HG02870 (cell line): ENCODE measurements around the gene NBR1.
"Not testable (repeated sequence)": the region's sequence is repeated elsewhere in the genome, so short reads cannot be mapped to it uniquely, and the experiment has no call there.

Experiments
- ATAC-seq: cut with Tn5 transposase; IDR thresholded peaks from one replicate; pipeline ENCODE4 v1.9.1; 2021; ENCODE audit warnings: mild to moderate bottlenecking, moderate library complexity; ENCODE audit not compliant: unreplicated experiment

Gene NBR1

GRCh38 chr17:43170766-43171585, at the start of gene NBR1:
NBR1 (plus strand) TSS chr17:43171214; CDS start chr17:43175800, 4,586 bp downstream.
- peak; percentile 76 for ATAC-seq

- peak; percentile 94 for ATAC-seq
Observed at GRCh38 chr17:43125133-43125966, 45.7 kb upstream of the NBR1 start, which contains the start of gene BRCA1. BRCA1 (minus strand) TSS chr17:43125364; CDS start chr17:43124096, 1,268 bp downstream.

DNA sequence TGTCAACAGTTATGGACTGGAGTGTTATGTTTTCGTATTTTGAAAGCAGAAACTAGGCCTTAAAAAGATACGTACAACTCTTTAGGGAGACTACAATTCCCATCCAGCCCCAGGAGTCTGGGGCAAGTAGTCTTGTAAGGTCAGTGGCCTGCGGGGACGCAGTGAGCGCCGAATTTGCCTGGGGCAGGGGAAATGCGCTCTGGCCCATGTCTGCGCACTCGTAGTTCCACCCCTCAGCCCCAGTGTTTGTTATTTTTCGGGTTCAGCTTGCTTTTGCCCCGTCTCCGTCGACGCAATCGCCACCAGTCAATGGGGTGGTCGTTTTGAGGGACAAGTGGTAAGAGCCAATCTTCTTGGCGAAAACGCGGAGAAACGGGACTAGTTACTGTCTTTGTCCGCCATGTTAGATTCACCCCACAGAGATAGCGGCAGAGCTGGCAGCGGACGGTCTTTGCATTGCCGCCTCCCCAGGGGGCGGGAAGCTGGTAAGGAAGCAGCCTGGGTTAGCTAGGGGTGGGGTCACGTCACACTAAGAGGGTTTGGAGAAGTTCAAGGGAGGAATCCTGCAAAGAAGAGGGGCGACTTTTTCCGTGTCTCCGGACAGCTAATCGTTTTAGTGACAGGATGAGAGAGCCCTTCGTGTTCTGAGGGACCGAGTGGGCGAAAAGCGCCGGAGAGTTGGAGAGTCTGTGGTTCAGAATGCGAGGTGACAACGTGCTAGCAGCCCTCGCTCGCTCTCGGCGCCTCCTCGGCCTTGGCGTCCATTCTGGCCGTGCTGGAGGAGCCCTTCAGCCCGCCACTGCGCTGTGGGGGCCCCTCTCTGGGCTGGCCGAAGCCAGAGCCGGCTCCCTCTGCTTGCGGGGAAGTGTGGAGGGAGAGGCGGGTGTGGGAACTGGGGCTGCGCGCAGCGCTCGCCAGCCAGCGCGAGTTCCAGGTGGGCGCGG, 44.8 kb upstream of the NBR1 start:
- ATAC-seq = no peak

GRCh38 chr17:43126911-43127290, 44.1 kb upstream of the NBR1 start:
- no peak for ATAC-seq

- ATAC-seq = not testable (repeated sequence)
Observed at GRCh38 chr17:43127333-43127876, 43.6 kb upstream of the NBR1 start.

DNA sequence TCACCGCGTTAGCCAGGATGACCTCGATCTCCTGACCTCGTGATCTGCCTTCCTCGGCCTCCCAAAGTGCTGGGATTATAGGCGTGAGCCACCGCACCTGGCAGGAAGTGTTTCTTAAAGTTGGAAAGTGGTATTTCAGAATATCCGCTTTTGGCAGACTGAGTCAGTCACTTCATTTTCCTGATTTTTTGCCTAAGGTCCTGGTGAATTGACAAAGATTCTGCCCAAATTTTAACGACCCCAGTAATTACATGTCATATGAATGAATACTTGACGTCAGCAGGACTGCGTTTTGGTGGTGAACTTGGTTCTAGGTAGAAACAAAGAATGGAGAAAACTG, 41.4 kb upstream of the NBR1 start:
- ATAC-seq = no peak

- ATAC-seq = no peak
Observed at GRCh38 chr17:43132117-43132516, 38.9 kb upstream of the NBR1 start.

DNA sequence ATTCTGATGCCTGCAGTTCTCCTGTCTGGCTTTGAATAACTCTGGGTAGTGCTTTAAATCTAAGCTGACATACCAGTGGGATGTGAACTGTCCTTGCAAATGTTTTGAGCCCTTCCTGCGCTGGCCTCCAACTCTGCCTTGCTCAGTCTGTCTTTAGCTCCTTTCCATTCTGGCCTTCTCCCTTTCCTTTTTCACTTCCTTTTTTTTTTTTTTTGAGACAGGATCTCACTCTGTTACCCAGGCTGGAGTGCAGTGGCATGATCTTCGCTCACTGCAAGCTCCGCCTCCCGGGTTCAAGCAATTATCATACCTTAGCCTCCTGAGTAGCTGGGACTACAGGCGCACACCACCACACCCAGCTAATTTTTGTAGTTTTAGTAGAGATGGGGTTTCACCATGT, 37.6 kb upstream of the NBR1 start:
- ATAC-seq = not testable (repeated sequence)

GRCh38 chr17:43134774-43135453, 36.1 kb upstream of the NBR1 start:
- ATAC-seq = no peak

DNA sequence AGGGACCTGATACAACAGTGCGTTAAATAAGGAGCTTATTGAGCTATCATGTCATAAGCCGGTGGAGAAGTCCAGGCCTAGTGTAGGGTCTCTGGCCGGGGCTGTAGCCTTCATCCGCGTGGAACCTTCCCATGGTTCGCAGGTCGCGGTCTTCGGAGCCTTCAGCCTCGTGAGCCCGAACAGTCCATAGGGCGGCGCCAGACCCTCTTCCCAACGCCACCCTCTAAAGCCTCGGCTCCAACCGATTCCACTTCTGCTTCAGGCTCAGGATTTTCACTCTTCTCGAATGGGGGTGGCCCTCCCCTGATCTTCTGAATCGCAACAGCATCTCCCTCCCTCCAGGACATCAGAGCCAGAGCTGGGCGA, 35.6 kb upstream of the NBR1 start:
- no peak for ATAC-seq

DNA sequence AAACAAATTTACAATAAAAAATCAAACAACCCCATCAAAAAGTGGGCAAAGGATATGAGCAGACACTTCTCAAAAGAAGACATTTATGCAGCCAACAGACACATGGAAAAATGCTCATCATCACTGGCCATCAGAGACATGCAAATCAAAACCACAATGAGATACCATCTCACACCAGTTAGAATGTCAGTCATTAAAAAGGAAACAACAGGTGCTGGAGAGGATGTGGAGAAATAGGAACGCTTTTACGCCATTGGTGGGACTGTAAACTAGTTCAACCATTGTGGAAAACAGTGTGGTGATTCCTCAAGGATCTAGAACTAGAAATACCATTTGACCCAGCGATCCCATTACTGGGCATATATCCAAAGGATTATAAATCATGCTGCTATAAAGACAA, 34.4 kb upstream of the NBR1 start:
- not testable (repeated sequence) for ATAC-seq

DNA sequence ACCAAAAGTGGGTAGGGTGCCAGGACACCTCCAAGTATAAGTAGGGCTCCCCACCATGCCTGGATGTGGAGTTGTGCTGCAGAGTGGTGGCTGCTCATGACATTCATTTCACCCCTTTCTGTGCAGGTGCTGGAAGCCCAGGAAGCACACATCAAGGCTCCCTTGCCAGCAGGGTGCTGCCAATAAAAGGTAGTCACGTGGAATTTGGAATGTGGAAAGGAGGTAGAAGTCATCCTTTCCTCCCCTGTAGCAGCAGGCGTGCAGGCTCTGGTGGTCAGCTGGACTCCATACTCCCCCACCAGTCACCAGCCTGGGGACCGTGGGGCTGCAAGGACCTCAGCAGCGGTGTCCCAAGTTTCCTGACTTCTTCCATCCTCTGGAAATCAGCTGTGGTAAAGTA, 32.5 kb upstream of the NBR1 start:
- ATAC-seq = not testable (repeated sequence)

DNA sequence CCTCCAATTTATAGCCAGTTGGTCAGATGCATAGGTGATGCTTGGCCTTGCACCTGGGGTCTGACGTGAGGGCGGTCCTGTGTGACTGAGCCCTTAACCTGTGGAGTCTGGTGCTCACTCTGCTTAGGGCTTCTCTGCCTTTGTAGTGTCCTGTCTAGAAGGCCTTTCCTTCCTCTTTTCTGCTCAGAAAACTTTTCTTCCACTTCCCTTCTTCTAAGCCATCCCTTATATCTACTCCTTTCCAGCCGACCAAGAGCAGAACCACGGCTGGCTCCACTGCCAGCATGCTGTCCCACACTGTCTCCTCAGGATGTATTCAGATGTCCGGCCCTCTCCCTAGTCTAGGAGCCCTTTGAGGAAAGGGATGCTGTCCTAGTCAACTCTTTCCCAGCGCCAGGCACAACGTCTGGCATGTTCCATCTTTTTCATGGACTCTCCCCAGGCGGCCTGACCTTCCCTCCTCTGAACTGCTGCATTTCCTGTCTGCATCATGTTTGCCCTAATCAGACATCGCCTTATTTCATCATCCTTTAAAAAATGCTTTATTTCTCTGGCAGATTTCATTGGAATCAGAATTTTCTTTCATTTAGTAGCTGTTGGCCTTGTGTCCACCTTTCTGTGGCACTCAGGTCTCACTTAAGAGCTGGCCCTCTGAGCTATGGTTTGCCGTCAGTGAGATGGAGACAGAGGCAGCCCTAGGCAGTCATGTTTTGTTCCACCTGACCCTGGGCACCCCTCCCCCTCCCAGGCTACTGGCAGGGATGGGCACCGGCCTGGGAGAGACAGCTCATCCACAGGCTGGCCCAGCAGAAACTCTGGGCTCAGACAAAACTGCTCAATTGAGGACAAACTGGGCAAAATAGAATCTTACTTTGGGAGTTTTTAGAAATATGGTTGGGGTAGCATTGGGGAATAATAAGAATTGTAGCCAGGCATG, 30.4 kb upstream of the NBR1 start:
- ATAC-seq = no peak

DNA sequence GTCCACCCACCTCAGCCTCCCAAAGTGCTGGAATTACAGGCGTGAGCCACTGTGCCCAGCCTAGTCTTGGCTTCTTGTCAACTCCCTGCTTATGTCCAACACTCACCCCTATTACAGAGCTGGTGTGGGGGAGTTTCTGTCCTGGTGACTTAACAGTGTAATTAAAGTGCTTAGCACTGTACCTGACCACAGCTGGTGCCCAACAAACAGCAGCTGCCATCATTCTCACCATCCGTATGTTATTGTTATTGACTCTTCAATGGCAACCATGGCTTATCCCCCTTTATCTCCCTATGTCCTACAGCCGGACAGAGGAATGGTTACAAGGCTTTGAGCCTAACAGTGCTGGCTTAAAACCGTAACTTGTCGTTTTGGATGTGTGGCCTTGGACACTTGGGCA, 28.9 kb upstream of the NBR1 start:
- ATAC-seq = no peak

GRCh38 chr17:43143201-43143600, 27.8 kb upstream of the NBR1 start:
- no peak for ATAC-seq

DNA sequence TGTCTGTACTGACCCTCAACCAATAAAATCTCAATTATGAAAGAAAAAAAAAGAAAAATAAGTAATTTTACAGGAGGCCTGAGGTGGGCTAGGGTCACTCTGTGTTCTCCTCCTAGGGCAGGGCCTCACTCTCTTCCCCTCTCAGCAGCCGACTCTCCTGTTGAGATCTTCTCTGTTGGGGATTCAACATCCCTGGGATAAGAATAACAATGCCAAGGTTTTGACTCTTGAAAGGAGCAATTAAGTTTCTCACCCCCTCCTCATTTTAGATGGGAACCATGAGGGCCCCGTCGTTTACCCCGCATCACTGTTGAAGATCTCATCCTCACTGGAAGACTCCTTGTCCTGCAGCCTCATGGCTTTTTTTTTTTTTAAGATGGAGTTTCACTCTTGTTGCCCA, 24.4 kb upstream of the NBR1 start:
- ATAC-seq = no peak

DNA sequence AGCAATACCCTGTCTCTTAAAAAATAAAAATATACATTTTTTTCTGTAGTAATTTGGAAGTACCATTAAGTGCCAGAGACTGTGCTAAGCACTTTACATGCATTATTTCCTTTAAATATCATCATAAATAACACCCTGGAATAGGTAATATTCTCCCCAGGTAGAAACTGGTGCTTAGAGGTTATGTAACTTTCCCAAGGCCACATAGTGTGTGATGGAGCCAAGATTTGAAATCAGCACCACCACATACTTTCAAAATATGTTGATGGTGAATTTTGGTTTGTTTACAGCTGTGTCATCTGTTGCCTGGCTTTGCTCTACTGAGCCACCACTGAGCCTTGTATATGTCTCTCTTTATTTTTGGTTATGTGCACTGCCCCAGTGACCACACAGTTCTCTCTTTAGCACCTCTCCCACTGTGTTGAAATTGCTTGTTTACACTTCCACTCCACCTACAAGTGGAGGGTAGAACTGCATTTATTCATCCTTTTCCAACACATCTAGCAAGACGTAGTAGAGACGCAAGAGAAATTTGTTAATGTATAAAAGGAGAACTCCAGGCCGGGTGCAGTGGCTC, 19.0 kb upstream of the NBR1 start:
- ATAC-seq = no peak

- ATAC-seq = not testable (repeated sequence)
Observed at GRCh38 chr17:43153197-43153835, 17.7 kb upstream of the NBR1 start.
